Natural killer cell (primary cell): ENCODE data around the gene PTGER3. TPM values are rescaled to one million over a fixed set of nuclear protein-coding genes. Genes with fewer than 3 reads are reported as not detected.

ENCODE experiments used
- ATAC-seq, 3 donors: fragments of 150-1000 bp in 2 of 3; fragments of 200-7000 bp in 1 of 3; cut with Tn5 transposase; 1 replicate in 1 of 3; 2 replicates in 2 of 3; pipeline ENCODE4 v1.10.0; 2021; ENCODE audit warnings: mild to moderate bottlenecking in 2 of 3, moderate library complexity in 2 of 3
- DNase-seq, 2 donors: peaks; one replicate each; pipeline versions ENCODE4 v3.0.0 to v3.0.0-alpha.2; 2013 to 2021; ENCODE audit warnings: mixed read lengths in 1 of 2
- H3K27ac ChIP-seq: one replicate; pipeline ENCODE4 v1.5.1; 2013; ENCODE audit warnings: mild to moderate bottlenecking, low read length
- H3K27me3 ChIP-seq: one replicate; pipeline ENCODE4 v1.6.1; 2013; ENCODE audit warnings: low read length; ENCODE audit not compliant: control insufficient read depth, insufficient read depth
- H3K36me3 ChIP-seq: one replicate; pipeline ENCODE4 v1.6.1; 2013; ENCODE audit warnings: low read length; ENCODE audit not compliant: control insufficient read depth, insufficient read depth
- H3K4me1 ChIP-seq: one replicate; pipeline ENCODE4 v1.6.1; 2013; ENCODE audit warnings: low read length; ENCODE audit not compliant: control insufficient read depth, insufficient read depth
- H3K4me3 ChIP-seq: one replicate; pipeline ENCODE4 v1.5.1; 2013; ENCODE audit warnings: low read length
- H3K9me3 ChIP-seq: one replicate; pipeline ENCODE4 v1.6.1; 2013; ENCODE audit warnings: low read length; ENCODE audit not compliant: control insufficient read depth, insufficient read depth
- H3K27ac Mint-ChIP-seq, 2 donors: one replicate each; pipeline ENCODE4 v1.8.0; 2022; ENCODE audit warnings: mild to moderate bottlenecking in 2 of 2, mixed read lengths in 2 of 2, moderate library complexity in 1 of 2
- H3K27me3 Mint-ChIP-seq, 2 donors: one replicate each; pipeline ENCODE4 v1.8.0; 2022; ENCODE audit warnings: low read depth in 2 of 2, mixed read lengths in 2 of 2
- H3K36me3 Mint-ChIP-seq: one replicate; pipeline ENCODE4 v1.8.0; 2022; ENCODE audit warnings: mixed read lengths
- H3K4me1 Mint-ChIP-seq, 2 donors: one replicate each; pipeline ENCODE4 v1.8.0; 2022; ENCODE audit warnings: mixed read lengths in 2 of 2
- H3K4me3 Mint-ChIP-seq: one replicate; pipeline ENCODE4 v1.8.0; 2022; ENCODE audit warnings: mild to moderate bottlenecking, moderate library complexity, mixed read lengths
- H3K9me3 Mint-ChIP-seq, 2 donors: one replicate each; pipeline ENCODE4 v1.8.0; 2022; ENCODE audit warnings: mixed read lengths in 2 of 2
- CTCF ChIP-seq: fragments of 200-600 bp; IDR thresholded peaks from one replicate; pipeline ENCODE4 v1.8.0; 2022; ENCODE audit warnings: antibody characterized with exemption
- WGBS: methylation state at CpG from one replicate; pipeline ENCODE4 v1.1.7; 2013; ENCODE audit warnings: missing lambda C conversion rate; ENCODE audit not compliant: insufficient coverage; 5-methylcytosine and 5-hydroxymethylcytosine counted together
- intact Hi-C: fragments of 100-400 bp; cut with micrococcal nuclease; formaldehyde crosslinking; loops from one replicate; pipeline ENCODE4 v1.14.2; 2022
- total RNA-seq, 4 donors: library from RNA; stranded (reverse); fragments of 120-200 nt in 1 of 4; gene quantifications; one replicate each; pipeline versions ENCODE4 v1.2.3 to v1.2.4, GENCODE V29; 2013 to 2022

Gene PTGER3
- total RNA-seq, 3 donors from 2014 or later (not counting 1 experiment from before 2014, with no cell fraction given) = 0.72 to 21.9 TPM; not detected in 1

- TF ChIP-seq CTCF = no peak
- Mint-ChIP-seq H3K27ac (no peak overlapping the region), H3K36me3 (no peaks in the 10 kb centered on the region), H3K27me3 (peaks cover 10 to 47% of the 10 kb centered on the region in 2 donors), H3K9me3 (no peaks in the 10 kb centered on the region), H3K4me1 (no peaks in the 10 kb centered on the region), H3K4me3 (no peak overlapping the region)
- DNase-seq (no peak), ATAC-seq (no peak)
- no peak overlapping the region for H3K4me3 ChIP-seq
- H3K4me1 ChIP-seq = no peaks in the 10 kb centered on the region
- H3K27me3 ChIP-seq = peaks cover 4% of the 10 kb centered on the region
- no peak overlapping the region for H3K27ac ChIP-seq
- no peaks in the 10 kb centered on the region for H3K36me3 ChIP-seq
- 56% methylated on average over 3 of the region's 3 CpGs for WGBS
- H3K9me3 ChIP-seq = no peaks in the 10 kb centered on the region
- intact Hi-C loops = no loop called here
Measured at GRCh38 chr1:70977575-70977974, 70.0 kb downstream of the PTGER3 start.

- Histone ChIP-seq H3K4me3 (no peak overlapping the region), H3K9me3 (no peaks in the 10 kb centered on the region), H3K27me3 (peaks cover 4% of the 10 kb centered on the region), H3K36me3 (no peaks in the 10 kb centered on the region), H3K27ac (no peak overlapping the region), H3K4me1 (no peaks in the 10 kb centered on the region)
- H3K4me1 Mint-ChIP-seq = no peaks in the 10 kb centered on the region
- no peak overlapping the region for H3K4me3 Mint-ChIP-seq
- intact Hi-C loops = no loop called here
- TF ChIP-seq CTCF = no peak
- 76% methylated on average over 4 of the region's 4 CpGs for WGBS
- no peak for ATAC-seq
- peaks cover 10 to 47% of the 10 kb centered on the region in 2 donors for H3K27me3 Mint-ChIP-seq
- H3K9me3 Mint-ChIP-seq = no peaks in the 10 kb centered on the region
- H3K27ac Mint-ChIP-seq = no peak overlapping the region
- no peaks in the 10 kb centered on the region for H3K36me3 Mint-ChIP-seq
- DNase-seq = no peak
Measured at GRCh38 chr1:70977041-70977440, 70.6 kb downstream of the PTGER3 start.

GRCh38 chr1:70973754-70974153 lies 73.9 kb downstream of the PTGER3 start:
- Histone ChIP-seq H3K27ac (no peak overlapping the region), H3K4me1 (no peaks in the 10 kb centered on the region), H3K9me3 (no peaks in the 10 kb centered on the region), H3K4me3 (no peak overlapping the region), H3K27me3 (peaks cover 4% of the 10 kb centered on the region), H3K36me3 (no peaks in the 10 kb centered on the region)
- no peaks in the 10 kb centered on the region for H3K4me1 Mint-ChIP-seq
- DNase-seq = no peak
- peaks cover 7 to 38% of the 10 kb centered on the region in 2 donors for H3K27me3 Mint-ChIP-seq
- no peak for TF ChIP-seq CTCF
- WGBS = 90% methylated on average over 3 of the region's 3 CpGs
- H3K36me3 Mint-ChIP-seq = no peaks in the 10 kb centered on the region
- ATAC-seq = no peak
- H3K4me3 Mint-ChIP-seq = no peak overlapping the region
- H3K9me3 Mint-ChIP-seq = no peaks in the 10 kb centered on the region
- H3K27ac Mint-ChIP-seq = no peak overlapping the region
- intact Hi-C loops = no loop called here

GRCh38 chr1:70970407-70970806 lies 77.2 kb downstream of the PTGER3 start:
- peaks cover 5 to 21% of the 10 kb centered on the region in 2 donors for H3K27me3 Mint-ChIP-seq
- intact Hi-C loops = no loop called here
- DNase-seq (no peak), ATAC-seq (no peak)
- Histone ChIP-seq H3K27me3 (no peaks in the 10 kb centered on the region), H3K36me3 (no peaks in the 10 kb centered on the region), H3K4me3 (no peak overlapping the region), H3K27ac (no peak overlapping the region), H3K4me1 (no peaks in the 10 kb centered on the region), H3K9me3 (no peaks in the 10 kb centered on the region)
- H3K27ac Mint-ChIP-seq = no peak overlapping the region
- no peak overlapping the region for H3K4me3 Mint-ChIP-seq
- no peaks in the 10 kb centered on the region for H3K36me3 Mint-ChIP-seq
- no peaks in the 10 kb centered on the region for H3K4me1 Mint-ChIP-seq
- 91% methylated on average over 4 of the region's 4 CpGs for WGBS
- TF ChIP-seq CTCF = no peak
- no peaks in the 10 kb centered on the region for H3K9me3 Mint-ChIP-seq
